ENCODE data around the gene FLG2.
"Not testable (repeated sequence)": the region's sequence is repeated elsewhere in the genome, so short reads cannot be mapped to it uniquely, and the experiment has no call there.

The FLG2 gene

DNA sequence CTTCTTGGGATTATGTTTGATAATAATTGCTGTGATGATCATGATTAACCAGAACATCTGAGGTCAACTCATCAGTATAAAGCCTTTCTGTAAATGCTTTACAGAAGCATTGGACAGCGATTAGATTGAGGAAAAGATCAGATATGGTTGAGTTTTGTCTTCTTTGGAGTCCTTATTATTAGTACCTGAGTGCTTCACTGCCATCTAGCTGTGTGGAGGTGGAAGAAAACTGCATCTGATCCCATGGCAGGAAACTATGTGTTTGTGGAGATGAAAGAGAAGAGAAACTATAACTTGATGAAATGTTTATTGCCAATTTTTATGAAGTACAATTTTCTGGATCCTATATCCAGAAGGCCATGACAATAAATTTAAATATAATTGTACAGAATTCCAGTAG, 11.4 kb downstream of the FLG2 start:
- Histone ChIP-seq H3K9me3 (no peaks in the 10 kb centered on the region), H3K36me3 (replicated peaks) (no peaks in the 10 kb centered on the region), H3K4me3 (no peak overlapping the region), H3K27me3 (ENCODE audit: low read depth) (no peaks in the 10 kb centered on the region), H3K4me1 (no peaks in the 10 kb centered on the region)
- DNase-seq (ENCODE audit: low spot score in 2 of 2): no peak
- in situ Hi-C loops (cut with MboI; ENCODE audit: low sequenced_read_pairs): no loop called here

GRCh38 chr1:152347116-152347728, 12.6 kb downstream of the FLG2 start:
- Histone ChIP-seq H3K4me3 (no peak overlapping the region), H3K27me3 (ENCODE audit: low read depth) (no peaks in the 10 kb centered on the region), H3K9me3 (no peaks in the 10 kb centered on the region), H3K36me3 (replicated peaks) (no peaks in the 10 kb centered on the region), H3K4me1 (no peaks in the 10 kb centered on the region)
- peak; percentile 46 to 70 for DNase-seq (ENCODE audit: low spot score in 2 of 2)
- in situ Hi-C loops (cut with MboI; ENCODE audit: low sequenced_read_pairs): no loop called here

DNA sequence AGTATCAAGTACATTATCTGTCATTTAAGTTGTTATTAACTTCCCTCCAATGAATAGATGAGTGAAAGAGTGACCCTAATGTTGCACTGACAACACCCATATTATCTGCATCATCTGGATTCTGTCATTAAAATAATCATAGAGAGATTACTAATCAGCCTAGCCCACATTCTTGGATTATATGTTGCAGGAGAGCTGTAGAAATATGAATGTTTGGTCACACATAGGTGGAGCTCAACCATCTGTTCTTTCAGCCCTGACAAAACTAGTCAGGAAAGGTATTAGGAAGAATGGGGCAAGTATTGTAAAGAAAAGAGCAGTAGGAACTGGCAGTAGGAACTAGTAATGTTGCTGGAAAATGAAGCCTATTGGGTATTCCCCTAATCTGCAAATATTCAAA, 15.4 kb downstream of the FLG2 start:
- no peak overlapping the region for H3K4me3 ChIP-seq
- no peaks in the 10 kb centered on the region for H3K4me1 ChIP-seq
- H3K36me3 ChIP-seq (replicated peaks): no peaks in the 10 kb centered on the region
- no peak for DNase-seq (ENCODE audit: low spot score in 2 of 2)
- H3K27me3 ChIP-seq (ENCODE audit: low read depth): no peaks in the 10 kb centered on the region
- no peaks in the 10 kb centered on the region for H3K9me3 ChIP-seq
- in situ Hi-C loops (cut with MboI; ENCODE audit: low sequenced_read_pairs): no loop called here

DNA sequence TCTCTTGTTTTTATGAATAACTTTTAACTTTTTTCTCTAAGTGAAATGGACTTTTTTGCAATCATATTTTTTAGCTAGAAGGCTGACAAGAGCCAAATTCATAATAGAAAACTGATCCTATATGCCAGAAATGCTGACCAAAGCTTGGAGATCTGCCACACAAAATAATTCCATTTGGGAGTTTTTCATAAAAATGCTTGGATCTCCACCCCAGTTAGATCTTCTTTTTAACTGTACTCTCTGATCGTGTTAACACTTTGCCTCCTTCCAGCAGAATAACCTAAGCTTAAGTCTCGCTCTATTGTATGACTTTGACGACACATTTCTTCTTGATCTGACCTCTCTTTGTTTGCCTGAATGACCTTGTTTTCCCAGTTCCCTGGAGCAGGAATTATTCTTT, 16.8 kb downstream of the FLG2 start:
- H3K9me3 ChIP-seq: no peaks in the 10 kb centered on the region
- H3K36me3 ChIP-seq (replicated peaks): no peaks in the 10 kb centered on the region
- H3K27me3 ChIP-seq (ENCODE audit: low read depth): no peaks in the 10 kb centered on the region
- peak in 1 of 2 experiments; percentile 47 for DNase-seq (ENCODE audit: low spot score in 2 of 2)
- H3K4me3 ChIP-seq: no peak overlapping the region
- in situ Hi-C loops (cut with MboI; ENCODE audit: low sequenced_read_pairs): no loop called here
- no peaks in the 10 kb centered on the region for H3K4me1 ChIP-seq

GRCh38 chr1:152335399-152335798, 24.4 kb downstream of the FLG2 start:
- Histone ChIP-seq H3K36me3 (replicated peaks) (no peaks in the 10 kb centered on the region), H3K4me3 (no peak overlapping the region), H3K4me1 (no peaks in the 10 kb centered on the region), H3K27me3 (ENCODE audit: low read depth) (no peaks in the 10 kb centered on the region), H3K9me3 (no peaks in the 10 kb centered on the region)
- in situ Hi-C loops (cut with MboI; ENCODE audit: low sequenced_read_pairs): no loop called here
- DNase-seq (ENCODE audit: low spot score in 2 of 2): no peak

DNA sequence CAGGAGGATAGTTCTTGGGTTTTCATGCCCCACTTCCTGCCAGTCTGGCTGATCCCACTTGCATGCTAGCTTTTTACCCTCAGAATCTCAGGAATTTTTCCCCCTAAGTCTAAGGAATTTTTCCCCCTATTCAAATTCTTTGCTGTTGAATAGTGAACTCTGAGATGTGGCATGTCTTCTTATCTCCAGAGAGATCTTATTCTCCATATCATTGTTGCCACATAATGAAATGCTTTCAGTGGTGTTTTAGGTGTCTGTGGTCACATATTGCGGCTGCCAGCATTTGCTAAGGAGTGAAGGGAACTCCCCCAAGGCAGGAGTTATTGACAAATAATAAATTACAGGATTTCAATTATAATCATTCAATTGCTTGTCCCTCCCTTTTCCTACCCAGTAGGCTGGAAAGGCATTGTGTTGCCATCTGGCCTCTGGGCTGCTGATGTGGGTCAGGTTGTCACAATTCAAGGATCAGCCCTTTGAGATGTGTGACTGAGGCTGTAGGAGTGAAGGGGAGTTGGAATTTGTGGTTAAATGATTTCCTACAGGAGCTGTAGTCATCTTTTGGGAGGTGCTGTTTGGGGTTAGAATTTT, 30.9 kb downstream of the FLG2 start:
- Histone ChIP-seq H3K4me1 (peaks cover 8% of the 10 kb centered on the region; the same call in 1 of the 2 replicates), H3K9me3 (no peaks in the 10 kb centered on the region), H3K27me3 (ENCODE audit: low read depth) (no peaks in the 10 kb centered on the region), H3K4me3 (no peak overlapping the region), H3K36me3 (replicated peaks) (no peaks in the 10 kb centered on the region)
- in situ Hi-C loops (cut with MboI; ENCODE audit: low sequenced_read_pairs): no loop called here
- peak; percentile 29 to 61 for DNase-seq (ENCODE audit: low spot score in 2 of 2)

GRCh38 chr1:152325111-152325510, 34.7 kb downstream of the FLG2 start, which contains the start of gene FLG:
TSS of gene FLG (minus strand) at chr1:152325239. CDS start at chr1:152315456, 9,783 bp downstream.
- Histone ChIP-seq H3K27me3 (ENCODE audit: low read depth) (no peaks in the 10 kb centered on the region), H3K9me3 (no peaks in the 10 kb centered on the region), H3K36me3 (replicated peaks) (no peaks in the 10 kb centered on the region), H3K4me1 (peaks cover 8% of the 10 kb centered on the region; the same call in 1 of the 2 replicates), H3K4me3 (no peak within 1 kb of the TSS)
- no peak for DNase-seq (ENCODE audit: low spot score in 2 of 2)
- in situ Hi-C loops (cut with MboI; ENCODE audit: low sequenced_read_pairs): no loop called here

GRCh38 chr1:152313970-152314369, 45.8 kb downstream of the FLG2 start:
- in situ Hi-C loops (cut with MboI; ENCODE audit: low sequenced_read_pairs): no loop called here
- no peak for DNase-seq (ENCODE audit: low spot score in 2 of 2)
- H3K4me1 ChIP-seq: no peaks in the 10 kb centered on the region
- H3K36me3 ChIP-seq (replicated peaks): no peaks in the 10 kb centered on the region
- H3K27me3 ChIP-seq (ENCODE audit: low read depth): 0 out of 2 replicates have a peak, but pooled peaks cover 6% of the 10 kb centered on the region
- H3K4me3 ChIP-seq: no peak overlapping the region
- H3K9me3 ChIP-seq: no peaks in the 10 kb centered on the region

- no peaks in the 10 kb centered on the region for H3K4me1 ChIP-seq
- in situ Hi-C loops (cut with MboI; ENCODE audit: low sequenced_read_pairs): no loop called here
- H3K9me3 ChIP-seq: no peaks in the 10 kb centered on the region
- no peak overlapping the region for H3K4me3 ChIP-seq
- H3K36me3 ChIP-seq (replicated peaks): no peaks in the 10 kb centered on the region
- DNase-seq (ENCODE audit: low spot score in 2 of 2): no peak
- H3K27me3 ChIP-seq (ENCODE audit: low read depth): 0 out of 2 replicates have a peak, but pooled peaks cover 6% of the 10 kb centered on the region
Measured at GRCh38 chr1:152313319-152313801, 46.4 kb downstream of the FLG2 start.

DNA sequence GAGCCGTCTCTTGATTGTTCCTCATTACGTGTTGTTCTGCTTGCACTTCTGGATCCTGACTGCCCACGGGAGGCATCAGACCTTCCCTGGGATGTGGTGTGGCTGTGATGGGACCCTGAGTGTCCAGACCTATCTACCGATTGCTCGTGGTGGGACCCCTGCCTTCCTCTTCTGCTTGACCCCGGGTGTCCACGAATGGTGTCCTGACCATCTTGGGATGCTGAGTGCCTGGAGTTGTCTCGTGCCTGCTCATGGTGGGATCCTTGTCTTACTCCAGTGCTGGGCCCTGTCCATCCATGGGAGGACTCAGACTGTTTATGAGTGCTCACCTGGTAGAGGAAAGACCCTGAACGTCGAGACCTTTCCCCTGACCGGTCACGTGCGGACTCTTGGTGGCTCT, 47.6 kb downstream of the FLG2 start:
- H3K27me3 ChIP-seq (ENCODE audit: low read depth); H3K9me3 ChIP-seq; H3K4me3 ChIP-seq; H3K4me1 ChIP-seq; H3K36me3 ChIP-seq (replicated peaks); DNase-seq (ENCODE audit: low spot score in 2 of 2); in situ Hi-C loops (cut with MboI; ENCODE audit: low sequenced_read_pairs): not testable (repeated sequence)

DNA sequence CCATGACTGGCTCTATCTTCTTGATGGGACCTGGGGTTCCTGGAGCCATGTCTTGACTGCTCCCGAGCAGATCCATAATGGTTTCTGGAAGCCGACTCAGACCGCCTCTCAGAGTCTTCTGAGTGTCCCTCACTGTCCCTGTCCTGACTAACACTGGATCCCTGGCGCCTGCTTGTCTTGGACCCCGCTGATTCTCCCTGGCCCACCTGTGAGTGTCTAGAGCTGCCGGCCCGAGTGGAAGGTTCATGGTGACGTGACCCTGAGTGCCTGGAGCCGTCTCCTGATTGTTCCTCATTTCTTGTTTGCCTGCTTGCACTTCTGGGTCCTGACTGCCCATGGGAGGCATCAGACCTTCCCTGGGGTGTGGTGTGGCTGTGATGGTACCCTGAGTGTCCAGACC, 49.9 kb downstream of the FLG2 start:
- H3K4me3 ChIP-seq: no peak overlapping the region
- in situ Hi-C loops (cut with MboI; ENCODE audit: low sequenced_read_pairs): no loop called here
- no peak for DNase-seq (ENCODE audit: low spot score in 2 of 2)
- no peaks in the 10 kb centered on the region for H3K27me3 ChIP-seq (ENCODE audit: low read depth)
- H3K9me3 ChIP-seq: no peaks in the 10 kb centered on the region
- H3K4me1 ChIP-seq: no peaks in the 10 kb centered on the region
- no peaks in the 10 kb centered on the region for H3K36me3 ChIP-seq (replicated peaks)

DNA sequence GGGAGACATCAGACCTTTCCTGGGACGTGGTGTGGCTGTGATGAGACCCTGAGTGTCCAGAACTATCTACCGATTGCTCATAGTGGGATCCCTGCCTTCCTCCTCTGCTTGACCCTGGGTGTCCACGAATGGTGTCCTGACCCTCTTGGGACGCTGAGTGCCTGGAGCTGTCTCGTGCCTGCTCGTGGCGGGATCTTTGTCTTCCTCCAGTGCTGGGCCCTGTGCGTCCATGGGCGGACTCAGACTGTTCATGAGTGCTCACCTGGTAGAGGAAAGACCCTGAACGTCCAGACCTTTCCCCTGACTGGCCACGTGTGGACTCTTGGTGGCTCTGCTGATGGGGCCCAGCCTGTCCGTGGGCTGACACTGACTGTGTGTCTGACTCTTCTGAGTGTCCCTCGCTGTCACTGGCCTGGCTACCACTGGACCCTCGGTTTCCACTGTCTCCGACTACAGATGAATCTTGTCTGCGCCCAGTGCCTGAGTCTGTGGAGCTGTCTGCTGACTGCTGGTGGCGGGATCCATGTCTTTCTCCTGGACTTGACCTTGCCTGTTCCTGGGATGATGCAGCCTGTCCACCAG, 50.4 kb downstream of the FLG2 start:
- H3K9me3 ChIP-seq; DNase-seq (ENCODE audit: low spot score in 2 of 2); H3K4me3 ChIP-seq; H3K4me1 ChIP-seq; H3K36me3 ChIP-seq (replicated peaks); H3K27me3 ChIP-seq (ENCODE audit: low read depth); in situ Hi-C loops (cut with MboI; ENCODE audit: low sequenced_read_pairs): not testable (repeated sequence)

DNA sequence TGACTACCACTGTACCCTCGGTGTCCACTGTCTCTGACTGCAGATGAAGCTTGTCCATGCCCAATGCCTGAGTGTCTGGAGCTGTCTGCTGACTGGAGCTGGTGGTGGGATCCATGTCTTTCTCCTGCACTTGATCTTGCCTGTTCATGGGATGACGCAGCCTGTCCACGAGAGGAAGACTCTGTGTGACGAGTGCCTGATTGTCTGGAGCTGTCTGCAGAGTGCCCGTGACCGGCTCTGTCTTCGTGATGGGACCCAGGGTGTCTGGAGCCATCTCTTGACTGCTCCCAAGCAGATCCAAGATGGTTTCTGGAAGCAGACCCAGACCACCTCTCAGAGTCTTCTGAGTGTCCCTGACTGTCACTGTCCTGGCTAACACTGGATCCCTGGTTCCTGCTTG, 51.0 kb downstream of the FLG2 start:
- DNase-seq (ENCODE audit: low spot score in 2 of 2); H3K36me3 ChIP-seq (replicated peaks); H3K4me3 ChIP-seq; in situ Hi-C loops (cut with MboI; ENCODE audit: low sequenced_read_pairs); H3K27me3 ChIP-seq (ENCODE audit: low read depth); H3K4me1 ChIP-seq; H3K9me3 ChIP-seq: not testable (repeated sequence)

DNA sequence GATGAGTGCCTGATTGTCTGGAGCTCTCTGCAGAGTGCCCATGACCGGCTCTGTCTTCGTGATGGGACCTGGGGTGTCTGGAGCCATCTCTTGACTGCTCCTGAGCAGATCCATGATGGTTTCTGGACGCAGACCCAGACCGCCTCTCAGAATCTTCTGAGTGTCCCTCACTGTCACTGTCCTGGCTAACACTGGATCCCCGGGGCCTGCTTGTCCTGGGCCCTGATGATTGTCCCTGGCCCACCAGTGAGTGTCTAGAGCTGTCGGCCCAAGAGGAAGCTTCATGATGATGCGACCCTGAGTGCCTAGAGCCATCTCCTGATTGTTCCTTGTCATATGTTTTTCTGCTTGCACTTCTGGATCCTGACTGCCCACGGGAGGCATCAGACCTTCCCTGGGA, 51.8 kb downstream of the FLG2 start:
- H3K27me3 ChIP-seq (ENCODE audit: low read depth); DNase-seq (ENCODE audit: low spot score in 2 of 2); H3K4me3 ChIP-seq; H3K4me1 ChIP-seq; H3K36me3 ChIP-seq (replicated peaks); H3K9me3 ChIP-seq; in situ Hi-C loops (cut with MboI; ENCODE audit: low sequenced_read_pairs): not testable (repeated sequence)

Data from HAP-1 (cell line).